ENCODE results near the gene ABCC8.

Gene ABCC8

GRCh38 chr11:17486646-17487045 lies 10.0 kb upstream of the ABCC8 start:
- TF ChIP-seq CTCF (IDR thresholded peaks at IDR 0.05; ENCODE audit: borderline replicate concordance, insufficient read depth, low read depth, low read length): no peak
- H3K4me3 ChIP-seq (ENCODE audit: low read depth, low read length): no peak overlapping the region

- H3K4me3 ChIP-seq (ENCODE audit: low read depth, low read length): no peak overlapping the region
- no peak for TF ChIP-seq CTCF (IDR thresholded peaks at IDR 0.05; ENCODE audit: borderline replicate concordance, insufficient read depth, low read depth, low read length)
Measured at GRCh38 chr11:17483505-17483904, 6.9 kb upstream of the ABCC8 start.

- no peak overlapping the region for H3K4me3 ChIP-seq (ENCODE audit: low read depth, low read length)
- TF ChIP-seq CTCF (IDR thresholded peaks at IDR 0.05; ENCODE audit: borderline replicate concordance, insufficient read depth, low read depth, low read length): no peak
Measured at GRCh38 chr11:17481905-17482304, 5.3 kb upstream of the ABCC8 start.

GRCh38 chr11:17479284-17480214 lies 2.9 kb upstream of the ABCC8 start:
- TF ChIP-seq CTCF (IDR thresholded peaks at IDR 0.05; ENCODE audit: borderline replicate concordance, insufficient read depth, low read depth, low read length): no peak
- no peak overlapping the region for H3K4me3 ChIP-seq (ENCODE audit: low read depth, low read length)

- no peak for TF ChIP-seq CTCF (IDR thresholded peaks at IDR 0.05; ENCODE audit: borderline replicate concordance, insufficient read depth, low read depth, low read length)
- H3K4me3 ChIP-seq (ENCODE audit: low read depth, low read length): no peak overlapping the region
Measured at GRCh38 chr11:17478070-17478469, 1.4 kb upstream of the ABCC8 start.

- H3K4me3 ChIP-seq (ENCODE audit: low read depth, low read length): no peak overlapping the region
- no peak for TF ChIP-seq CTCF (IDR thresholded peaks at IDR 0.05; ENCODE audit: borderline replicate concordance, insufficient read depth, low read depth, low read length)
Measured at GRCh38 chr11:17477361-17477760, 716 bp upstream of the ABCC8 start.

GRCh38 chr11:17477084-17477333 lies 364 bp upstream of the ABCC8 start:
- H3K4me3 ChIP-seq (ENCODE audit: low read depth, low read length): no peak overlapping the region
- TF ChIP-seq CTCF (IDR thresholded peaks at IDR 0.05; ENCODE audit: borderline replicate concordance, insufficient read depth, low read depth, low read length): no peak

Data from GM12875 (cell line).